GM12873 (cell line): ENCODE results near the gene PPFIBP2.

Source experiments
- TF ChIP-seq, protein P1 (sequence below): IDR thresholded peaks from 2 replicates; pipeline ENCODE4 v1.5.1; 2012; ENCODE audit warnings: low read depth, mild to moderate bottlenecking, moderate library complexity, low read length, control low read depth; ENCODE audit not compliant: insufficient read depth; ENCODE audit errors: missing control alignments

The PPFIBP2 gene

DNA sequence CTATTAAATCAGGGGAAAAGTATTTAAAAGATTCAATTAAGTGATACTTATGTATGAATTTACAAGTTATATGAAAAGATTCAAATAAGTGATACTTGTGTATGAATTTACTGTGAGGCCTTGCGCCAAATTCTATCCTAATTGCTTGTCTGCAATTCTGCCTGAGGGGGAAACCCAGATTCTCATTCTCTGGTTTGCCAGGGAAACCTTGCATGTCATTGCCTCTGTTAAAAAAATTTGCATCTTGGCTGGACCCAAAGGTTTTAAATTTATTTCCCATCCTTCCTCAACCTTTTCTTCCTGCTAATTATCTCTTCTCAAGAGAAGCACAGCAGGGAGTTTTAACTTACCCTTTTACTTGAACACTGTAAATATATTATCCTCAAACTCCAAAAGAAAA, 14.7 kb upstream of the PPFIBP2 start:
- TF ChIP-seq, protein P1, sequence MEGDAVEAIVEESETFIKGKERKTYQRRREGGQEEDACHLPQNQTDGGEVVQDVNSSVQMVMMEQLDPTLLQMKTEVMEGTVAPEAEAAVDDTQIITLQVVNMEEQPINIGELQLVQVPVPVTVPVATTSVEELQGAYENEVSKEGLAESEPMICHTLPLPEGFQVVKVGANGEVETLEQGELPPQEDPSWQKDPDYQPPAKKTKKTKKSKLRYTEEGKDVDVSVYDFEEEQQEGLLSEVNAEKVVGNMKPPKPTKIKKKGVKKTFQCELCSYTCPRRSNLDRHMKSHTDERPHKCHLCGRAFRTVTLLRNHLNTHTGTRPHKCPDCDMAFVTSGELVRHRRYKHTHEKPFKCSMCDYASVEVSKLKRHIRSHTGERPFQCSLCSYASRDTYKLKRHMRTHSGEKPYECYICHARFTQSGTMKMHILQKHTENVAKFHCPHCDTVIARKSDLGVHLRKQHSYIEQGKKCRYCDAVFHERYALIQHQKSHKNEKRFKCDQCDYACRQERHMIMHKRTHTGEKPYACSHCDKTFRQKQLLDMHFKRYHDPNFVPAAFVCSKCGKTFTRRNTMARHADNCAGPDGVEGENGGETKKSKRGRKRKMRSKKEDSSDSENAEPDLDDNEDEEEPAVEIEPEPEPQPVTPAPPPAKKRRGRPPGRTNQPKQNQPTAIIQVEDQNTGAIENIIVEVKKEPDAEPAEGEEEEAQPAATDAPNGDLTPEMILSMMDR, result no peak

DNA sequence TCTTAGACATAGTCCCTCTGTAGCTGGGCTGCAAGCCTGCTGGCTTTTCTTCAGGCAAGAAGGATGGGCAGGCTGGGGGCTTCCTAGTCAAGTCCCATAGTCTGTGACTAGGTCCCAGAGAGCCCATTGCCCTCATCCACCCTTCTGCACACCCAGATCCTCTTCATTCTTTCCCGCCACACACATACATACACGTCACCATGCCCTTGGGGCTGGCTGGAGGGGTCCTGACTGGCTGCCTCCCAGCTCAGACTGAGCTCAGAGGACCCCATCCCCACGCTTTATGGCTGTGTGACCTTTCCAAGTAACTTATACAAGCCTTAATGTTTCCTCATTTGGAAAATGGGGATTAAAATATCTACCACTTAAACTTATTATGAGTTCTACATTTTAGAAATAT, 13.5 kb upstream of the PPFIBP2 start:
- TF ChIP-seq, protein P1, result no peak

DNA sequence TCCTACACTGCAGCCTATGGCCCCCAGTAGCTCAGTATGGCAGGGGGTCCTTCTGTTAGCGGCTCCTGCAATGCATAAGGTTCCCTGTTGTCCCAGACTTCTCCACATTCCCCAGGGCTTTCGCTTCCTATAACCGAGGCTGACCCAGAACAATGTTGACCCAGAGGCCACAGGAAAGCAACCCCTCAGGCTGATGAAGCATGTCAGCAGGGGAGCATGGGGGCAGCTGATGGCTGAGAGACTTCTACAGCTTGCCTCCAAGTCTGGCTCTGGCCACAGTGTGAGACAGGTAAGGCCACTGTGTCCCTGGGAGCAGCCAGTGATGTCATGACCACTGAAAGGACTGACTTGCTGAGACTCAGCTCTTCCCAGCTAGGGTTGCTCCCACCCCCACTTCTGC, 12.5 kb upstream of the PPFIBP2 start:
- TF ChIP-seq, protein P1, result no peak

DNA sequence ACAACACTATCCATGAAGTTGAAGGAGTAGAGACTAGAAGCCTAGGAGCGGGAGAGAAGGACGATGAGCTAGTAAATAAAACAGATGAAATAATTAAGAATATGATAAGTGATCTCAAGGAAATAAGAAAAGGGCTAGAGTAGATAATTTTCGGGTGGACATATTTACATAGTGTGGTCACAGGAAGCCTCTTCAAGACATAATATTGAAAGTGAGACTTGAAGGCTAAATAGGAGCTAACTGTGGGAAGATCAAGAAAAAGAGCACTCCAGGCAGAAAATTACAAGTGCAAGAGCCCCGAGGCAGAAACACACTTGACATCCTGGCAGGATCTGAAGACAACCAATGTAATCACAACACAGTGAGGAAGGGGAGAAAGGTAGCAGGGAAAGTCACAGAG, 11.9 kb upstream of the PPFIBP2 start:
- TF ChIP-seq, protein P1, result no peak

DNA sequence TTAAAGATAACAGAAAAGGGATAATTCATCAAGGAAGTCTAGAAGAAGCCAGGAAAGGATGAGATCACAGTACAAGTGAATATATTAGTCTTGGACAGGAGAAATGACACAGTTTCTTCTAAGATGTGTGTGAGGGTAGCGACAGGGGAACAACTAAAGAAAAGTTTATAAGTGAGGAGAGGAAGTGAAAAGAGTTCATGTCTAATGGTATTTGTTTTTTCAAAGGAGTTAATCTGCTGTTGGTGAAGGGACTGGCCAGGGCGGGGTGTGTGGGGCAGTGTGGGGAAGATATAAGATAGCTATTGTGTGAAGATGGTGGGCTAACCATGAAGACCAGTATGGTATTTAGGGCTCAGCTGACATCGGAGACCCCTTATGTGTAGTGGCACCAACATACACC, 7.6 kb upstream of the PPFIBP2 start:
- TF ChIP-seq, protein P1, result no peak

DNA sequence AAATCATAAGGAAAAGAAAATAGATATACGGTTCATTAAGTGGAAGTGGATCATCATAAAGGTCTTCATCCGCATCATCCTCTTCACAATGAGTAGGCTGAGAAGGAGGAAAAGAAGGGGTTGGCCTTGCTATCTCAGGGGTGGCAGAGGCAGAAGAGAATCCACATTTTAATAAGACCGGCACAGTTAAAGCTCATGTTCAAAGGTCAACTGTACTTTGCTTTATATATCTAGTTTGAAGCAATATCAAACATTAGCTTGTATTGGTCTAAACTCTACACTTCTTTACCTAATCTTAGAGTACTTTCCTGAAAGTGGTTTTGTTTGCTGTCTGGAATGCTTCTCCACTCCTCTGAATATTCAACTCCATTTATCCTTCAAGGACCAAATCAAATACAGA, 5.7 kb upstream of the PPFIBP2 start:
- TF ChIP-seq, protein P1, result no peak

DNA sequence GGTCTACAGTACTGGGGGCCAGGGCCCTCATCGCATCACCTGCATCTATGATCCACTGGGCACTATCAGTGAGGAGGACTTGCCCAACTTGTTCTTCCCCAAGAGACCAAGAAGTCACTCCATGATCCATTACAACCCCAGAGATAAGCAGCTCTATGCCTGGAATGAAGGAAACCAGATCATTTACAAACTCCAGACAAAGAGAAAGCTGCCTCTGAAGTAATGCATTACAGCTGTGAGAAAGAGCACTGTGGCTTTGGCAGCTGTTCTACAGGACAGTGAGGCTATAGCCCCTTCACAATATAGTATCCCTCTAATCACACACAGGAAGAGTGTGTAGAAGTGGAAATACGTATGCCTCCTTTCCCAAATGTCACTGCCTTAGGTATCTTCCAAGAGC, 3.8 kb upstream of the PPFIBP2 start:
- TF ChIP-seq, protein P1, result no peak
